Hepatocyte (in vitro differentiated cells): ENCODE results near the gene YRDC. TPM values are rescaled to one million over a fixed set of nuclear protein-coding genes. Genes with fewer than 3 reads are reported as not detected.

Experiments
- DNase-seq: peaks from one replicate; pipeline ENCODE4 v3.0.0-alpha.2; 2016; ENCODE audit warnings: low spot score
- H2AFZ ChIP-seq: fragments of 200-600 bp; sonication (generic); 2 replicates; pipeline ENCODE4 v1.6.0; 2016; ENCODE audit warnings: antibody characterized with exemption, mild to moderate bottlenecking
- H3K27ac ChIP-seq: fragments of 200-600 bp; sonication (generic); 2 replicates; pipeline ENCODE4 v1.5.1; 2016; ENCODE audit warnings: mild to moderate bottlenecking
- H3K27me3 ChIP-seq: fragments of 200-600 bp; sonication (generic); 2 replicates; pipeline ENCODE4 v1.6.1; 2016
- H3K36me3 ChIP-seq: fragments of 200-600 bp; sonication (generic); replicated peaks from 2 replicates; pipeline ENCODE4 v1.5.1; 2016; ENCODE audit warnings: low read depth; ENCODE audit not compliant: insufficient read depth
- H3K4me1 ChIP-seq: fragments of 200-600 bp; sonication (generic); 2 replicates; pipeline ENCODE4 v1.5.1; 2016; ENCODE audit warnings: mild to moderate bottlenecking, moderate library complexity; ENCODE audit not compliant: insufficient read depth
- H3K4me2 ChIP-seq: fragments of 200-600 bp; sonication (generic); 2 replicates; pipeline ENCODE4 v1.6.0; 2016
- H3K4me3 ChIP-seq: fragments of 200-600 bp; sonication (generic); 2 replicates; pipeline ENCODE4 v1.5.1; 2016; ENCODE audit warnings: mild to moderate bottlenecking
- H3K79me2 ChIP-seq: fragments of 200-600 bp; sonication (generic); 2 replicates; pipeline ENCODE4 v1.6.0; 2017; ENCODE audit warnings: mild to moderate bottlenecking
- H3K9me2 ChIP-seq: fragments of 200-600 bp; sonication (generic); replicated peaks from 2 replicates; pipeline ENCODE4 v1.6.0; 2017; ENCODE audit warnings: mild to moderate bottlenecking; ENCODE audit not compliant: insufficient read depth
- H3K9me3 ChIP-seq: fragments of 200-600 bp; sonication (generic); 2 replicates; pipeline ENCODE4 v1.5.1; 2016; ENCODE audit warnings: low read depth, mild to moderate bottlenecking
- H4K20me1 ChIP-seq: fragments of 200-600 bp; sonication (generic); 2 replicates; pipeline ENCODE4 v1.6.0; 2016; ENCODE audit warnings: mild to moderate bottlenecking; ENCODE audit not compliant: insufficient read depth, poor library complexity, severe bottlenecking
- EZH2 ChIP-seq: fragments of 200-600 bp; sonication (generic); IDR thresholded peaks from 2 replicates; pipeline ENCODE4 v1.6.1; 2016; ENCODE audit warnings: antibody characterized with exemption, mild to moderate bottlenecking, borderline replicate concordance
- EZH2phosphoT487 ChIP-seq: fragments of 200-600 bp; sonication (generic); IDR thresholded peaks from one replicate; pipeline ENCODE4 v1.6.1; 2018; ENCODE audit warnings: antibody characterized with exemption, mild to moderate bottlenecking, low read depth, moderate library complexity; ENCODE audit not compliant: unreplicated experiment, severe bottlenecking
- WGBS: methylation state at CpG from one replicate; pipeline ENCODE4 v1.1.6; 2016; ENCODE audit warnings: low lambda C conversion rate; ENCODE audit errors: missing lambda C conversion rate; 5-methylcytosine and 5-hydroxymethylcytosine counted together
- polyA plus RNA-seq: library from polyadenylated mRNA; unstranded; fragments of >200 nt; fragmentation: Nextera tagmentation; extraction: Ambion mirVana; gene quantifications from 2 replicates; pipeline ENCODE4 v1.2.1, GENCODE V29; 2016
- total RNA-seq: library from RNA; depleted of rRNA; stranded (reverse); fragments of >200 nt; gene quantifications from 2 replicates; pipeline ENCODE4 v1.2.3, GENCODE V29; 2014
- TF ChIP-seq, protein P1 (sequence below): fragments of 200-600 bp; sonication (generic); IDR thresholded peaks from 2 replicates; pipeline ENCODE4 v1.5.1; 2016; ENCODE audit warnings: antibody characterized with exemption, mild to moderate bottlenecking; ENCODE audit not compliant: poor library complexity

YRDC gene
- total and polyA plus RNA-seq, 2 experiments from 2014 or later: 26.5 to 37.4 TPM

DNA sequence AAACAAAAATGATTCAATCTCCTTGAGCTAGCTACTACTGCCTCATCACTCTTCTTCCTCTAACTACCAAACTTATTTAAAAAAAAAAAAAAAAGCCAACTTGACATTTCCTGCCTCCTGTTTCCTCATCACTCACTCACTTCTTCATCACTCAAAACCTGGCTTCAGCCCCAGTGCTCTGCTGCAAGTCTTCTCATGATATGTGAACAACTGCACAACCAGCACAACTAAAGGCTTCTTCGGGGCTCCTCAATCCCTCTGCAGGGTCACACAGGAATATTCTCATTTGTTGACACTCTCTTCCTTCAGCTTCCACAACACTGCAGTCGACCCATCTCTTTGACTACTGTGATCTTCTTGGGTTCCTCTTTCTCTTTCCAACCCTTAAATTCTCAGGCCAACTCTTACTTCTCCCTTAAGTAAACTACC lies 43.8 kb upstream of the YRDC start:
- Histone ChIP-seq H3K27ac (no peak overlapping the region), H4K20me1 (peaks cover 17% of the 10 kb centered on the region), H2AFZ (no peak overlapping the region), H3K27me3 (no peaks in the 10 kb centered on the region), H3K4me3 (no peak overlapping the region), H3K9me2 (no peaks in the 10 kb centered on the region), H3K4me2 (no peak overlapping the region), H3K79me2 (peaks cover 96% of the 10 kb centered on the region), H3K4me1 (no peaks in the 10 kb centered on the region), H3K9me3 (no peaks in the 10 kb centered on the region), H3K36me3 (no peaks in the 10 kb centered on the region)
- 85% methylated on average over 2 of the region's 2 CpGs for WGBS
- no peak for DNase-seq
- TF ChIP-seq EZH2phosphoT487: no peak
- TF ChIP-seq EZH2: no peak
- TF ChIP-seq, protein P1, sequence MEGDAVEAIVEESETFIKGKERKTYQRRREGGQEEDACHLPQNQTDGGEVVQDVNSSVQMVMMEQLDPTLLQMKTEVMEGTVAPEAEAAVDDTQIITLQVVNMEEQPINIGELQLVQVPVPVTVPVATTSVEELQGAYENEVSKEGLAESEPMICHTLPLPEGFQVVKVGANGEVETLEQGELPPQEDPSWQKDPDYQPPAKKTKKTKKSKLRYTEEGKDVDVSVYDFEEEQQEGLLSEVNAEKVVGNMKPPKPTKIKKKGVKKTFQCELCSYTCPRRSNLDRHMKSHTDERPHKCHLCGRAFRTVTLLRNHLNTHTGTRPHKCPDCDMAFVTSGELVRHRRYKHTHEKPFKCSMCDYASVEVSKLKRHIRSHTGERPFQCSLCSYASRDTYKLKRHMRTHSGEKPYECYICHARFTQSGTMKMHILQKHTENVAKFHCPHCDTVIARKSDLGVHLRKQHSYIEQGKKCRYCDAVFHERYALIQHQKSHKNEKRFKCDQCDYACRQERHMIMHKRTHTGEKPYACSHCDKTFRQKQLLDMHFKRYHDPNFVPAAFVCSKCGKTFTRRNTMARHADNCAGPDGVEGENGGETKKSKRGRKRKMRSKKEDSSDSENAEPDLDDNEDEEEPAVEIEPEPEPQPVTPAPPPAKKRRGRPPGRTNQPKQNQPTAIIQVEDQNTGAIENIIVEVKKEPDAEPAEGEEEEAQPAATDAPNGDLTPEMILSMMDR: no peak

DNA sequence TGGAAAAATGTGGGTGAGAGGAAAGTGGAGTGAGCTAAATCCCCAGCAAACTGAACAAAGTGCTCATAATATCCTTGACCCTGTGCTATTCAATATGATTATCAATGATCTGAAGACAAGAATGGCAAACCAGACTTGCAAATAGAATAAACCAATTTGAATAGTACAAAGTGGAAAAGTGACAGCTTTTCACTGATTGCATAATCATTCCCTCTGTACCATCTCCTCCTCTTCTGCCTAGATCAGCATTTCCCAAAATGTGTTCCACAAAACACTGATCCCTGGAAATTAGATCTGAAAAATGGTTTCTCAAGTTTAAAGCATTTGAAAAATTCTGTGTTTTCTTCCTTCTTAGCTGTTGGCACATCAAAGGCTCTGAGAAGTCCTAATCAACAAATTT lies 43.3 kb upstream of the YRDC start:
- TF ChIP-seq EZH2: no peak
- TF ChIP-seq, protein P1: no peak
- no peak for TF ChIP-seq EZH2phosphoT487
- no peak for DNase-seq
- peaks cover 17% of the 10 kb centered on the region for H4K20me1 ChIP-seq

DNA sequence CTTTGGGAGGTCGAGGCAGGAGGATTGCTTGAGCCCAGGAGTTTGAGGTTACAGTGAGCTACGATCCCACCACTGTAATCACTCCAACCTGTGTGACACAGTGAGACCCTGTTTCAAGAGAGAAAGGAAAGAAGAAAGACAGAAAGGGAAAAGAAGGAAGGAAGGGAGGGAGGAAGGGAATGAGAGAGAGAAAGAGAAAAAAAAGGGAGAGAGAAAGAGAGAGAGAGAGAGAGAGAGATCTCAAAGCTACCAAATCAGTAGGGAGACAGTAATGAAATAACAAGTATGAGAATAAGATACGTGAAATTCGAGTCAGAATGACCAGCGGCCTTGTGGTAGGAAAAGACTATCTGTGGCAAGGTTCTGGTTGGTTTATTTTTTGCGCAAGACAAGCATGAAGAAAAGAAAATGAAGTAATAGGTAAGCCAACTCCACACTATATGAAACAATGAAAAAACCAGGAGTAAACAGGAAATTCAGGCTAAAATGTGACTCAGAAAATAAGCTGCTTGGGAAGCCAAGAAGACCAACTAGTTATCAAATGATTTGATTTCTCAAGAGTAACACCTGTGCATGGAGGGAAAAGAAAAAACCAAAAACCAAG lies 42.4 kb upstream of the YRDC start:
- Histone ChIP-seq H3K9me2 (no peaks in the 10 kb centered on the region), H3K9me3 (no peaks in the 10 kb centered on the region), H3K4me3 (no peak overlapping the region), H3K79me2 (peaks cover 95% of the 10 kb centered on the region), H2AFZ (no peak overlapping the region), H3K36me3 (no peaks in the 10 kb centered on the region), H3K4me2 (no peak overlapping the region), H4K20me1 (peaks cover 17% of the 10 kb centered on the region), H3K27me3 (no peaks in the 10 kb centered on the region), H3K4me1 (no peaks in the 10 kb centered on the region), H3K27ac (no peak overlapping the region)
- 93% methylated on average over 6 of the region's 6 CpGs for WGBS
- no peak for DNase-seq
- no peak for TF ChIP-seq EZH2
- TF ChIP-seq EZH2phosphoT487: no peak
- TF ChIP-seq, protein P1: no peak

More for the DNA sequence above, 43.3 kb upstream of the YRDC start:
- Histone ChIP-seq H3K9me2 (no peaks in the 10 kb centered on the region), H3K4me2 (no peak overlapping the region), H3K36me3 (no peaks in the 10 kb centered on the region), H3K4me1 (no peaks in the 10 kb centered on the region), H3K27me3 (no peaks in the 10 kb centered on the region), H2AFZ (no peak overlapping the region), H3K27ac (no peak overlapping the region), H3K4me3 (no peak overlapping the region), H3K9me3 (no peaks in the 10 kb centered on the region), H3K79me2 (peaks cover 94% of the 10 kb centered on the region)

DNA sequence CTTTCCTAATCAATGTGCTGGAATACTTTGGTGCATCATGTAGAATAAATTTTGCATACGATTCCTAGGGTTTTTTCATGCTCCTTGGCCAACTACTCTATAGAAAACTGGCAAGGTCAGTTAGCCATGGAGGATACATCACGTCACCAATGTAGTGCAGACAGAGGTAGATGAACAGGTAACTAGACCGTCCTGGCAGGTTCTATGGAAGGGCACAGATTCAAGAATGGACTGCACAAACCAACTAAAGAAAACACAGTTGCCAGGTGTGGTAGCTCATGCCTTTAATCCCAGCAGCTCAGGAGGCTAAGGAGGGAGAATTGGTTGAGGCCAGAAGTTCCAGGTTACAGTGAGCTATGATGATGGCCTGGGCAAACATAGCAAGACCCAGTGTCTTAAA lies 41.5 kb upstream of the YRDC start:
- Histone ChIP-seq H3K79me2 (peaks cover 89% of the 10 kb centered on the region), H3K4me1 (no peaks in the 10 kb centered on the region), H2AFZ (no peak overlapping the region), H3K36me3 (no peaks in the 10 kb centered on the region), H3K27ac (no peak overlapping the region), H3K4me3 (no peak overlapping the region), H4K20me1 (peaks cover 17% of the 10 kb centered on the region), H3K27me3 (no peaks in the 10 kb centered on the region), H3K4me2 (no peak overlapping the region), H3K9me3 (no peaks in the 10 kb centered on the region), H3K9me2 (no peaks in the 10 kb centered on the region)
- WGBS: 96% methylated on average over 3 of the region's 3 CpGs
- TF ChIP-seq, protein P1: no peak
- TF ChIP-seq EZH2: no peak
- TF ChIP-seq EZH2phosphoT487: no peak
- no peak for DNase-seq
